ENCODE data around the gene NCEH1. TPM values are rescaled to one million over a fixed set of nuclear protein-coding genes. Genes with fewer than 3 reads are reported as not detected.
A peak's percentile ranks its signal among the peaks of the same experiment; 100 is the strongest.

The NCEH1 gene
- total and polyA plus RNA-seq, 2 experiments from 2014 or later = 3.2 to 8.0 TPM

DNA sequence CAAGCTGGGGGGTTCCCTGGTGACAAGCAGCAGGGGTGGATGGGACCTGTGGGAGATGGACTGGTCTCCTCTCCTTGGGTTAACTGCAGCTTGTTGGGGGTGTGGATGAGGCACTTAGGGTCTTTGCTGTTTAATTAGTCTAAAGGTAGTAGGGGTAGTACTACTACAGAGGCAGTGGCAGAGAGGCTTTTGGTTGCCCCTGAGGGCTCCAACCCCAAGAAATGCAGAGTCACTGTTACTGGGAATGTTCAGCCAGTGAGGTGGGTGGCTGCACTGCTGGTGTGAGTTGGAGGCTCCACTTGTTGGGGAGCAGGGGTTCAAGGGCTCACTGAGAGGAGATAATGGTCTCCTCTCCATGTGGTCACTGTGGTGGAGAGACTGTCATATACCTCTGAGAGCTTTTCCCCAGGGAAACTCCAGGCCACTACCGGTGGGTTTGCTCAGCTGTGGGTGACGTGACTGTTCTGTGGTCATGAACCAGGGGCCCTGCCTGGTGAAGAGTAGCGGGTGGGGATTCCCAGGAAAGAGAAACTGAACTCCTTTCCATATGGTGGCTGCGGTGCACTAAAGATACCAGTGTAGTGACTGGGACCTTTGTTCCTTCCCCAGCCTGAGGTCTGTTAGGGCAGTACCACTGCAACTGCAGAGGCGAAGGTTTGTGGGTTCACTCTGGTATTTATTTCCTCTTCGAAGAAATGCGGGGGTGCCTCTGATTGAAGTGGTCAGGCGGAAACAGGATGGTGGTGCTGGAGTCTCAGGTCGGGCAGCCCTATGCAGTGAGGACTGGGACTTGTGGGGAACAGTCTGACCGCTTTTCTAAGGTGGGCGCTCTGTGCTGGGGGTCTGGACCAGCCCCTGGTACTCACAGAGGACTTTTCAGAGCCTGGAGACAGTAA lies 118.7 kb downstream of the NCEH1 start:
- H3K27ac ChIP-seq = no peak overlapping the region
- TF ChIP-seq, protein P1, sequence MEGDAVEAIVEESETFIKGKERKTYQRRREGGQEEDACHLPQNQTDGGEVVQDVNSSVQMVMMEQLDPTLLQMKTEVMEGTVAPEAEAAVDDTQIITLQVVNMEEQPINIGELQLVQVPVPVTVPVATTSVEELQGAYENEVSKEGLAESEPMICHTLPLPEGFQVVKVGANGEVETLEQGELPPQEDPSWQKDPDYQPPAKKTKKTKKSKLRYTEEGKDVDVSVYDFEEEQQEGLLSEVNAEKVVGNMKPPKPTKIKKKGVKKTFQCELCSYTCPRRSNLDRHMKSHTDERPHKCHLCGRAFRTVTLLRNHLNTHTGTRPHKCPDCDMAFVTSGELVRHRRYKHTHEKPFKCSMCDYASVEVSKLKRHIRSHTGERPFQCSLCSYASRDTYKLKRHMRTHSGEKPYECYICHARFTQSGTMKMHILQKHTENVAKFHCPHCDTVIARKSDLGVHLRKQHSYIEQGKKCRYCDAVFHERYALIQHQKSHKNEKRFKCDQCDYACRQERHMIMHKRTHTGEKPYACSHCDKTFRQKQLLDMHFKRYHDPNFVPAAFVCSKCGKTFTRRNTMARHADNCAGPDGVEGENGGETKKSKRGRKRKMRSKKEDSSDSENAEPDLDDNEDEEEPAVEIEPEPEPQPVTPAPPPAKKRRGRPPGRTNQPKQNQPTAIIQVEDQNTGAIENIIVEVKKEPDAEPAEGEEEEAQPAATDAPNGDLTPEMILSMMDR (IDR thresholded peaks at IDR 0.05; ENCODE audit: low read depth, low read length) = no peak
- DNase-seq (ENCODE audit: low read depth in 1 of 2, low spot score in 1 of 2) = no peak
- no peaks in the 10 kb centered on the region for H3K36me3 ChIP-seq
- no peaks in the 10 kb centered on the region for H3K27me3 ChIP-seq
- no peak overlapping the region for H3K4me3 ChIP-seq
- no peaks in the 10 kb centered on the region for H3K9me3 ChIP-seq (ENCODE audit: low read depth)
- H3K4me1 ChIP-seq (ENCODE audit: low read depth) = no peaks in the 10 kb centered on the region

DNA sequence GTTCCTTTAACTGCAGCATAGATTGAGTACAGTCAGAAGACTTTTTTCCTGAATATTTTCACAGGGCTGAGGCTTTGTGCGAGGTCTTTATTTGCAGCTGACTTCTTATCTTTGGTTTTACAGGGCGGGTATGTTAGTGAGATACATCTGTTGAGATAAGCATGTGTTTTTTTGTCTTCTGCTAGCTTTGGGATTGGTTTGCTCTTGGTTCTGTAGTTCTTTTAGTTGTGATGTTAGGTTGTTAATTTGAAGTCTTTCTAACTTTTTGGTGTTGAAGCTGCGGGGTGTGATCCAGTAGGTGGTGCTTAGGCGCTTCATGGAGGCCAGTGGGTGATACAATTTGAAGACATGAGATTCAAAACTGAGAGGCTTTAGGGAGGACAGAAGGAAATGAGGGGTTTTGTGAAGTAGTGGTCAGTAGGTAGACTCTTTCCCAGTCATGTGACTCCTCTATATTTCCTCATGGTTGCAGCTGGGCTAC lies 119.7 kb downstream of the NCEH1 start:
- H3K36me3 ChIP-seq = no peaks in the 10 kb centered on the region
- no peak overlapping the region for H3K4me3 ChIP-seq
- H3K4me1 ChIP-seq (ENCODE audit: low read depth) = no peaks in the 10 kb centered on the region
- H3K27me3 ChIP-seq = no peaks in the 10 kb centered on the region
- TF ChIP-seq, protein P1 (IDR thresholded peaks at IDR 0.05; ENCODE audit: low read depth, low read length) = no peak
- no peak for DNase-seq (ENCODE audit: low read depth in 1 of 2, low spot score in 1 of 2)
- no peak overlapping the region for H3K27ac ChIP-seq
- H3K9me3 ChIP-seq (ENCODE audit: low read depth) = no peaks in the 10 kb centered on the region

DNA sequence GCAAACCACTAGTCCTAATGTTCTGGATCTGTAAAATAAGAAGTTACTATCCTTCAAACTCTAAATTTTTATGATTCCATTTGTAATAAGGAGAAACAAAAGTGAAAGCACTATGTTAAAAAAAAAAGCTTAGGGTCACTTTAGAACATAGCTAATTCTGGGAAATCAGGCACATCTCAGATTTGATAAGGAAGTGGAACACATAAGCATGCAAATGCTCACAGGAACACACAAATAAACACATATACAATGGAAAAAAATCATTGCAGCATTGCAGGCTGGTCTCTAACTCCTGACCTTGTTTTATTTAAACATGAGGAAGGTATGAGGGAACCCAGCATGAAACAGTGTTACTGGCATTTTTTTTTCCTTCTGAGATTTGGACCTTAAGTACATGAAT lies 124.4 kb downstream of the NCEH1 start:
- no peaks in the 10 kb centered on the region for H3K9me3 ChIP-seq (ENCODE audit: low read depth)
- H3K27ac ChIP-seq = no peak overlapping the region
- H3K4me1 ChIP-seq (ENCODE audit: low read depth) = no peaks in the 10 kb centered on the region
- H3K36me3 ChIP-seq = no peaks in the 10 kb centered on the region
- TF ChIP-seq, protein P1 (IDR thresholded peaks at IDR 0.05; ENCODE audit: low read depth, low read length) = no peak
- H3K27me3 ChIP-seq = no peaks in the 10 kb centered on the region
- DNase-seq (ENCODE audit: low read depth in 1 of 2, low spot score in 1 of 2) = peak in 1 of 2 donors; percentile 48
- no peak overlapping the region for H3K4me3 ChIP-seq

DNA sequence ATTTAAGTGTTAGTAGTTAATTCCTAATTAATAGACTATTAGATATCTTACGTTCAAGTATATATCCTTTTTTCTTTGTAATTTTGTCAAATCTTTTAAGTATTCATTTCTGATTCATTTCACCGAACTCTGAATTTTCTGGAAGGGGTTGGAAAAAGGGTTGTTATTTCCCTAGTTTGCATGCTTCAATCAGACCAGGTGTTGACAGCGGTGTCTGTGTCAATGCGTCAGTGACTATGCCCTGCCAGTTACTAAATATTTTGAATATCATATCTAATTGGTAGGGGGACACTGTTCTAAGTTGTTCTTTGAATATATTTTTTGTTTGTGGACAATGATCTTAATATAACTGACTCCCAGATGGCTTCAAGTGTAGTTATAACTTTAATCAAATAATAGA lies 124.9 kb downstream of the NCEH1 start:
- H3K4me1 ChIP-seq (ENCODE audit: low read depth) = no peaks in the 10 kb centered on the region
- no peak overlapping the region for H3K4me3 ChIP-seq
- no peaks in the 10 kb centered on the region for H3K27me3 ChIP-seq
- DNase-seq (ENCODE audit: low read depth in 1 of 2, low spot score in 1 of 2) = no peak
- no peaks in the 10 kb centered on the region for H3K36me3 ChIP-seq
- H3K27ac ChIP-seq = no peak overlapping the region
- TF ChIP-seq, protein P1 (IDR thresholded peaks at IDR 0.05; ENCODE audit: low read depth, low read length) = no peak
- H3K9me3 ChIP-seq (ENCODE audit: low read depth) = no peaks in the 10 kb centered on the region

DNA sequence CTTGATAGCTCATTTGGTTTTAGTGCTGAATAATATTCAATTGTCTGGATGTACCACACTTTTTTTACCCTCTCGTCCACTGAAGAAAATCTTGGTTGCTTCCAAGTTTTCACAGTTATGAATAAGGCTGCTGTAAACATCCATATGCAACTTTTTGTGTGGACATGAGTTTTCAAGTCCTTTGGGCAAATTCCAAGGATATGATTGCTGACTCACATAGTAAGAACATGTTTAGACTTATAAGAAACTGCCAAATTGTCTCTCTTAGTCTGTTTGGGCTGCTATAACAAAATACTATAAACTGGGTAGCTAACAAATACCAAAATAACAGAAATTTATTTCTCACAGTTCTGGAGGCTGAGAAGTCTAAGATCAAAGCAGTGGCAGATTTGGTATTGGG lies 128.2 kb downstream of the NCEH1 start:
- TF ChIP-seq, protein P1 (IDR thresholded peaks at IDR 0.05; ENCODE audit: low read depth, low read length) = no peak
- H3K36me3 ChIP-seq = no peaks in the 10 kb centered on the region
- peak in 1 of 2 donors; percentile 64 for DNase-seq (ENCODE audit: low read depth in 1 of 2, low spot score in 1 of 2)
- no peak overlapping the region for H3K4me3 ChIP-seq
- no peak overlapping the region for H3K27ac ChIP-seq
- H3K27me3 ChIP-seq = no peaks in the 10 kb centered on the region
- H3K4me1 ChIP-seq (ENCODE audit: low read depth) = no peaks in the 10 kb centered on the region
- no peaks in the 10 kb centered on the region for H3K9me3 ChIP-seq (ENCODE audit: low read depth)
